Activated CD4-positive, alpha-beta memory T cell treated with anti-CD3 and anti-CD28 coated beads for 36 hours (primary cell): ENCODE data around the gene MRPL20. TPM values are rescaled to one million over a fixed set of nuclear protein-coding genes. Genes with fewer than 3 reads are reported as not detected.

Experiments
- CTCF ChIA-PET: fragments of 350-600 bp; sonication (Branson Sonifier 250); formaldehyde crosslinking; loops from one replicate; lab custom pipeline; 2021; ENCODE audit warnings: antibody characterized with exemption, inconsistent platforms; lab: Charles Lee
- POLR2A ChIA-PET: fragments of 350-600 bp; sonication (Branson Sonifier 250); formaldehyde crosslinking; loops from one replicate; lab custom pipeline; 2021; ENCODE audit warnings: antibody characterized with exemption; lab: Charles Lee
- DNase-seq: peaks from one replicate; pipeline ENCODE4 v3.0.0-alpha.2; 2020
- H3K27ac Mint-ChIP-seq: one replicate; pipeline ENCODE4 v1.8.0; 2021; ENCODE audit warnings: mixed read lengths
- H3K27me3 Mint-ChIP-seq: one replicate; pipeline ENCODE4 v1.8.0; 2021; ENCODE audit warnings: mixed read lengths
- H3K36me3 Mint-ChIP-seq: one replicate; pipeline ENCODE4 v1.8.0; 2021; ENCODE audit warnings: mixed read lengths
- H3K4me1 Mint-ChIP-seq: one replicate; pipeline ENCODE4 v1.8.0; 2021; ENCODE audit warnings: low read depth, mixed read lengths
- H3K4me3 Mint-ChIP-seq: one replicate; pipeline ENCODE4 v1.8.0; 2021; ENCODE audit warnings: mild to moderate bottlenecking, mixed read lengths
- H3K9me3 Mint-ChIP-seq: one replicate; pipeline ENCODE4 v1.8.0; 2021; ENCODE audit warnings: mixed read lengths
- intact Hi-C: fragments of 100-400 bp; cut with micrococcal nuclease; formaldehyde crosslinking; loops from one replicate; pipeline ENCODE4 v1.15.1; 2023
- total RNA-seq, 2 experiments: library from RNA; stranded (reverse); gene quantifications; one replicate each; pipeline ENCODE4 v1.2.3, GENCODE V29; 2021

The MRPL20 gene
- total RNA-seq, 2 experiments from 2014 or later = 122 to 123 TPM

- H3K4me3 Mint-ChIP-seq = peak overlapping the region; percentile 89
- peaks cover 67% of the 10 kb centered on the region for H3K36me3 Mint-ChIP-seq
- no peaks in the 10 kb centered on the region for H3K27me3 Mint-ChIP-seq
- peak overlapping the region; percentile 90 for H3K27ac Mint-ChIP-seq
- DNase-seq = peak; percentile 17
- H3K4me1 Mint-ChIP-seq = peaks cover 54% of the 10 kb centered on the region
- ChIA-PET POLR2A (interaction anchor here (0.8 to 2.6 kb wide), 6 partner anchors 9 to 113 kb away, joined by 3 to 17 read pairs (median 4); partner anchors contain the start of genes ATAD3A, AURKAIP1 and MRPL20), CTCF (interaction anchor here (0.6 to 4.2 kb wide), 11 partner anchors 9 to 298 kb away, joined by 3 to 21 read pairs (median 5); partner anchors contain the start of gene AURKAIP1)
- intact Hi-C loops = loop anchor here (1.0 kb wide), 2 partner anchors 9 to 23 kb away; partner anchors contain the start of genes AURKAIP1 and MRPL20
- H3K9me3 Mint-ChIP-seq = no peaks in the 10 kb centered on the region
Measured at GRCh38 chr1:1398677-1399186, 8.4 kb downstream of the MRPL20 start.

DNA sequence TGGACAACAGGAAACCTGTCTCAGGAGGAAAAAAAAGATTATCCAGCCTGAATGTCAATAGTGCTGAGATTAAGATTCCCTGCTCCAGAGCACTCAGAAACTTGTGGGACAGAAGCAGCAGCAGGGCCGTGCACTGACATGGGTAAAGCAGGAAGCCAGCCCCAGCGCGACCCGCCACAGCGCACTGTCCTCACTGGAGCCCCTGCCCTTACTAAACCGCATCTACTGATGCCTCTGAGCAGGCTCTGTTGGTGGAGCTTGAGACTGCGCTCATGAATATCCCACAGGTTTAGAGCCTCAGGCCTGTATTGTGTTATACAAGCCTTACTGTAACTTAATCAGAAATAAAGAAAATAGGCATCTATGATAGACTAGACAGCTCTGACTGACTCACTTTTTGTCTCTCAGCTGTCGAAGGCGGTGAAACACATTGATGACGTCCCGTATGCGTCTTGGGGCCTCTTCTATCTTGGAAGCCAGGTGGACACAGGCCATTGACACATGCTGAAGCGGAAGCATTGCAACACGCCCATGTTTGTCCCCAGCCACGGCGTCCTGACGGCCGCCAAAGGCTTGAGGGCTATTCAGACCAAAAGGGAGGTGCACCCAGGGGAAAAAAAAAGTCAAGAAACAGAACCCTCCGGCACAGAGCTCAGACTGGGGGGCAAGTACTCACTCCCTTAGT lies 9.1 kb downstream of the MRPL20 start:
- Mint-ChIP-seq H3K4me1 (peaks cover 49% of the 10 kb centered on the region), H3K27ac (peak overlapping the region; percentile 90), H3K36me3 (peaks cover 67% of the 10 kb centered on the region), H3K27me3 (no peaks in the 10 kb centered on the region), H3K9me3 (no peaks in the 10 kb centered on the region), H3K4me3 (peak overlapping the region; percentile 89)
- peak; percentile 45 for DNase-seq
- intact Hi-C loops = no loop called here
- ChIA-PET CTCF (interaction anchor here (1.9 to 4.2 kb wide), 4 partner anchors 23 to 275 kb away, joined by 4 to 21 read pairs (median 20); partner anchors contain the start of gene AURKAIP1), POLR2A (interaction anchor here (0.9 to 1.3 kb wide), 3 partner anchors 8 to 113 kb away, joined by 3 to 6 read pairs (median 4); partner anchors contain the start of gene ATAD3A)

- H3K9me3 Mint-ChIP-seq = no peaks in the 10 kb centered on the region
- peak overlapping the region; percentile 5 for H3K27ac Mint-ChIP-seq
- H3K4me1 Mint-ChIP-seq = peaks cover 25% of the 10 kb centered on the region
- no peaks in the 10 kb centered on the region for H3K27me3 Mint-ChIP-seq
- CTCF ChIA-PET = no interaction called here
- H3K36me3 Mint-ChIP-seq = peaks cover 66% of the 10 kb centered on the region
- no peak overlapping the region for H3K4me3 Mint-ChIP-seq
- no peak for DNase-seq
- intact Hi-C loops = no loop called here
- POLR2A ChIA-PET = no interaction called here
Measured at GRCh38 chr1:1395166-1395565, 11.9 kb downstream of the MRPL20 start.

DNA sequence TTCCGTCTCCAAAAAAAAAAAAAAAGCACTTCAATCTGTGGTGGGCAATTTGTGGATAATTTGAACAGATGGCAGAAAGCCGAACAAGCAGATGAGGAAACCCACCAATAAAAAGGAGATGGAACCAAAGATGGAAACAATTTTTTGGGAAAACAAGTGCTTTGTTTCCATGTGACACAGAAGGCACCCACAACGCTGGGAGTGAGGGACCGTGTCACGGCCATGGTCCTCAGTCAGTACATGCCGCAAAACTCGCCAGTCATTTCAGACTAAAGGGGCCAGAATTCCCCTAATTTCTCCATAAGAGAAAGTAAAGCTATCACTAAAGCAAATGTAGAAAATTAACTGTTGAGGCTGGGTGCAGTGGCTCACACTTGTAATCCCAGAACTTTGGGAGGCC lies 13.0 kb downstream of the MRPL20 start:
- intact Hi-C loops = no loop called here
- H3K4me3 Mint-ChIP-seq = no peak overlapping the region
- POLR2A ChIA-PET = no interaction called here
- H3K36me3 Mint-ChIP-seq = peaks cover 70% of the 10 kb centered on the region
- no peaks in the 10 kb centered on the region for H3K27me3 Mint-ChIP-seq
- H3K9me3 Mint-ChIP-seq = no peaks in the 10 kb centered on the region
- DNase-seq = no peak
- H3K4me1 Mint-ChIP-seq = peaks cover 23% of the 10 kb centered on the region
- H3K27ac Mint-ChIP-seq = no peak overlapping the region
- CTCF ChIA-PET = no interaction called here

DNA sequence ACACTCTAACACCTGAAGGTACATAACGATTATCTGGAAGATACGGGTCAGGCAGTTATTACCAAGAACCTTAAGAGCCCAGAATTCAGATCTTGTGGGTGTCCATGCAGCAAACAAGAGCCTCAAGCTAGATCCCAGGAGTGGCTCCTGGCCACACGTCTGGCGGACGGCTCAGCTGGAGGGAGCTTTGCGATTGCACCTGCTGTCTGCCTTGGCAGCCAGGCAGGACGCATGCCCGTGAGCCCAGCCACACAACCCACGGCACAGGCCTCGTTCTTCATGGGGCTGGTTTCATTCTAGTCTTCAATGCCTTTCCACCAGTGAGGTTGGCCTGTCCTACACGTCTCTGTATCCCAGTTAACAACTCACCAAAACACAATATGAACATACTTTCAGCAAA lies 13.7 kb downstream of the MRPL20 start:
- H3K4me3 Mint-ChIP-seq = no peak overlapping the region
- DNase-seq = no peak
- H3K4me1 Mint-ChIP-seq = peaks cover 23% of the 10 kb centered on the region
- intact Hi-C loops = no loop called here
- no peaks in the 10 kb centered on the region for H3K27me3 Mint-ChIP-seq
- no peak overlapping the region for H3K27ac Mint-ChIP-seq
- POLR2A ChIA-PET = no interaction called here
- H3K9me3 Mint-ChIP-seq = no peaks in the 10 kb centered on the region
- CTCF ChIA-PET = interaction anchor here (0.9 kb wide), 1 partner anchor 87 kb away, joined by 3 read pairs; no protein-coding TSS in a partner anchor
- H3K36me3 Mint-ChIP-seq = peaks cover 69% of the 10 kb centered on the region

- ChIA-PET CTCF (interaction anchor here (0.9 to 1.2 kb wide), 2 partner anchors 47 to 86 kb away, joined by 3 read pairs; no protein-coding TSS in a partner anchor), POLR2A (no interaction called here)
- H3K27me3 Mint-ChIP-seq = no peaks in the 10 kb centered on the region
- peaks cover 69% of the 10 kb centered on the region for H3K36me3 Mint-ChIP-seq
- H3K4me3 Mint-ChIP-seq = no peak overlapping the region
- DNase-seq = no peak
- H3K9me3 Mint-ChIP-seq = no peaks in the 10 kb centered on the region
- H3K4me1 Mint-ChIP-seq = peaks cover 19% of the 10 kb centered on the region
- intact Hi-C loops = no loop called here
- no peak overlapping the region for H3K27ac Mint-ChIP-seq
Measured at GRCh38 chr1:1393014-1393413, 14.1 kb downstream of the MRPL20 start.

DNA sequence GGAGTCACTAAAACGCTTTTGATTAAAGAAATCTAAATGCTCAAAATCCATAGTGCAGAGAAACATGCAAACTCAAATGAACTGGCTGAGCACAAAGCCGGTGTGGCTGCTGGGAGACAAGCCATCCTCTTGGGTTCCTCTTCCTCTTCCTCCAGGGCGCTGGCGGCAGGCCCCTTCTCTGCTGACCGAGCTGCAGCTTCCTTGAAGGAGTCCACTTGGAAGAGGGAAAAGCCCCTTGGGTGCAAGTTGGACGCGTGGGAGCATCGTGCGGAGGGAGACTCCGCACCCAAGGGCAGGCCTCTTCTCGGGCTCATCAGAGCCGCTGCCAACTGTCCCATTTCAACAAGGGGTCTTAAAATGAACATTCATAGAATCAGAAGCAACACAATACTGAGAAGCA lies 15.9 kb downstream of the MRPL20 start:
- Mint-ChIP-seq H3K4me1 (peaks cover 9% of the 10 kb centered on the region), H3K36me3 (peaks cover 76% of the 10 kb centered on the region), H3K27me3 (no peaks in the 10 kb centered on the region), H3K9me3 (no peaks in the 10 kb centered on the region), H3K4me3 (no peak overlapping the region), H3K27ac (no peak overlapping the region)
- ChIA-PET CTCF (interaction anchor here (1.2 to 1.3 kb wide), 2 partner anchors 11 to 50 kb away, joined by 3 to 4 read pairs; no protein-coding TSS in a partner anchor), POLR2A (no interaction called here)
- intact Hi-C loops = no loop called here
- no peak for DNase-seq

GRCh38 chr1:1390675-1391074 lies 16.4 kb downstream of the MRPL20 start:
- H3K36me3 Mint-ChIP-seq = peaks cover 79% of the 10 kb centered on the region
- intact Hi-C loops = no loop called here
- peaks cover 8% of the 10 kb centered on the region for H3K4me1 Mint-ChIP-seq
- no peaks in the 10 kb centered on the region for H3K27me3 Mint-ChIP-seq
- H3K27ac Mint-ChIP-seq = no peak overlapping the region
- ChIA-PET CTCF (interaction anchor here (1.2 to 1.3 kb wide), 2 partner anchors 12 to 50 kb away, joined by 3 to 4 read pairs; no protein-coding TSS in a partner anchor), POLR2A (no interaction called here)
- H3K4me3 Mint-ChIP-seq = no peak overlapping the region
- no peak for DNase-seq
- no peaks in the 10 kb centered on the region for H3K9me3 Mint-ChIP-seq

GRCh38 chr1:1388078-1388472 lies 19.0 kb downstream of the MRPL20 start:
- POLR2A ChIA-PET = interaction anchor here (0.8 kb wide), 1 partner anchor 9 kb away, joined by 3 read pairs; no protein-coding TSS in a partner anchor
- intact Hi-C loops = no loop called here
- H3K36me3 Mint-ChIP-seq = peaks cover 57% of the 10 kb centered on the region

GRCh38 chr1:1387098-1388077 lies 19.7 kb downstream of the MRPL20 start:
- CTCF ChIA-PET = no interaction called here
- Mint-ChIP-seq H3K4me1 (no peaks in the 10 kb centered on the region), H3K27me3 (no peaks in the 10 kb centered on the region), H3K9me3 (no peaks in the 10 kb centered on the region), H3K36me3 (peaks cover 53% of the 10 kb centered on the region), H3K27ac (no peak overlapping the region), H3K4me3 (no peak overlapping the region)
- POLR2A ChIA-PET = interaction anchor here (0.8 kb wide), 1 partner anchor 10 kb away, joined by 3 read pairs; no protein-coding TSS in a partner anchor
- no peak for DNase-seq
- intact Hi-C loops = no loop called here

More at GRCh38 chr1:1388078-1388472, 19.0 kb downstream of the MRPL20 start:
- no peak overlapping the region for H3K4me3 Mint-ChIP-seq
- H3K27me3 Mint-ChIP-seq = no peaks in the 10 kb centered on the region
- H3K4me1 Mint-ChIP-seq = no peaks in the 10 kb centered on the region
- no peak overlapping the region for H3K27ac Mint-ChIP-seq
- CTCF ChIA-PET = interaction anchor here (1.0 kb wide), 1 partner anchor 53 kb away, joined by 3 read pairs; no protein-coding TSS in a partner anchor
- no peaks in the 10 kb centered on the region for H3K9me3 Mint-ChIP-seq
- DNase-seq = no peak

DNA sequence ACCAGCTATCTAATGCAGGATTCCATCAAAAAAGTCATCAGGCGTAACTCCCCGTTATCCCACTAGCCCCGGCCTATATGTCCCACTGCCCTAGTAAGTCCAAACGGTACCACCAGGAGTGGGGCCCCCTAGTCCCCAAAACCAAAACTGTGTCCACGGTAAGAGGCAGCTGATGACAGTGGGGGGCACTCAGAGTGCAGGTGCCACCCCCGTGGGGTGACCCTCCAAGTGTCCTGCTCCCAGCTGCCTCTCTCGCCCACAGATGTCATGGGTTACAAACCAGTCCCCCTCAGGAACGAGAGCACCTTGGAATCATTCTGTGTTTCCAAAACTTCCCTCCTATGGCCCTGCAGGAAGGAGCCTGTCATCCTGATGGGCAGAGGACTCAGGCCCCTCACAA lies 21.2 kb downstream of the MRPL20 start:
- Mint-ChIP-seq H3K27ac (no peak overlapping the region), H3K4me1 (no peaks in the 10 kb centered on the region), H3K9me3 (no peaks in the 10 kb centered on the region), H3K27me3 (no peaks in the 10 kb centered on the region), H3K4me3 (no peak overlapping the region), H3K36me3 (peaks cover 42% of the 10 kb centered on the region)
- POLR2A ChIA-PET = no interaction called here
- no peak for DNase-seq
- CTCF ChIA-PET = no interaction called here
- intact Hi-C loops = no loop called here
